OCI-LY1 (cell line): ENCODE measurements around the gene NELL1.

Source experiments
- H2AFZ ChIP-seq: fragments of 200-600 bp; sonication (generic), shearing (Covaris generic); 2 replicates; pipeline ENCODE4 v1.6.0; 2014; ENCODE audit warnings: antibody characterized with exemption, mild to moderate bottlenecking, low read length
- H3F3A ChIP-seq: fragments of 200-600 bp; sonication (generic), shearing (Covaris generic); 2 replicates; pipeline ENCODE4 v1.6.0; 2014; ENCODE audit warnings: mild to moderate bottlenecking, antibody characterized with exemption, low read length, moderate library complexity; ENCODE audit not compliant: insufficient read depth
- H3K27ac ChIP-seq: fragments of 200-600 bp; sonication (generic); 2 replicates; pipeline ENCODE4 v1.5.1; 2014; ENCODE audit warnings: low read length, mixed run types, mild to moderate bottlenecking, low read depth; ENCODE audit not compliant: poor library complexity, severe bottlenecking
- H3K27me3 ChIP-seq: fragments of 200-600 bp; sonication (generic); 2 replicates; pipeline ENCODE4 v1.6.0; 2014; ENCODE audit warnings: antibody characterized with exemption, mild to moderate bottlenecking, low read length, moderate library complexity; ENCODE audit not compliant: insufficient read depth
- H3K36me3 ChIP-seq: fragments of 200-600 bp; sonication (generic); 2 replicates; pipeline ENCODE4 v1.6.1; 2014; ENCODE audit warnings: mild to moderate bottlenecking, antibody characterized with exemption, low read length, moderate library complexity, mixed read lengths; ENCODE audit not compliant: insufficient read depth
- H3K4me1 ChIP-seq: fragments of 200-600 bp; sonication (generic); 2 replicates; pipeline ENCODE4 v1.5.1; 2014; ENCODE audit warnings: mild to moderate bottlenecking, low read length, moderate library complexity; ENCODE audit not compliant: insufficient read depth, severe bottlenecking
- H3K4me2 ChIP-seq: fragments of 200-600 bp; sonication (generic), shearing (Covaris generic); 2 replicates; pipeline ENCODE4 v1.6.1; 2014; ENCODE audit warnings: low read length
- H3K4me3 ChIP-seq: fragments of 200-600 bp; sonication (generic); 2 replicates; pipeline ENCODE4 v1.5.1; 2014; ENCODE audit warnings: low read length, low read depth, mild to moderate bottlenecking, mixed read lengths; ENCODE audit not compliant: poor library complexity, severe bottlenecking
- H3K79me2 ChIP-seq: fragments of 200-600 bp; shearing (Covaris generic); 2 replicates; pipeline ENCODE4 v1.6.1; 2016; ENCODE audit warnings: mixed run types, low read length, mixed read lengths; ENCODE audit not compliant: insufficient read depth
- H3K9ac ChIP-seq: fragments of 200-600 bp; sonication (generic), shearing (Covaris generic); 2 replicates; pipeline ENCODE4 v1.6.1; 2014; ENCODE audit warnings: mild to moderate bottlenecking, low read length, mixed read lengths
- H3K9me2 ChIP-seq: fragments of 200-600 bp; sonication (generic), shearing (Covaris generic); 2 replicates; pipeline ENCODE4 v1.6.1; 2014; ENCODE audit warnings: low read depth, mild to moderate bottlenecking, low read length, mixed read lengths
- H3K9me3 ChIP-seq: fragments of 200-600 bp; shearing (Covaris generic); 2 replicates; pipeline ENCODE4 v1.6.1; 2014; ENCODE audit warnings: low read length, mixed read lengths
- H4K20me1 ChIP-seq: fragments of 200-600 bp; sonication (generic), shearing (Covaris generic); 2 replicates; pipeline ENCODE4 v1.6.0; 2016; ENCODE audit warnings: mild to moderate bottlenecking, low read length; ENCODE audit not compliant: insufficient read depth
- CTCF ChIP-seq: fragments of 200-600 bp; sonication (generic), shearing (Covaris generic); IDR thresholded peaks from 2 replicates; pipeline ENCODE4 v1.5.1; 2017; ENCODE audit warnings: mild to moderate bottlenecking, antibody characterized with exemption, low read length, moderate library complexity, mixed read lengths
- EZH2 ChIP-seq: fragments of 200-600 bp; sonication (generic), shearing (Covaris generic); IDR thresholded peaks from 2 replicates; pipeline ENCODE4 v1.8.0; 2017; ENCODE audit warnings: borderline replicate concordance, mixed run types, mild to moderate bottlenecking, antibody characterized with exemption, low read length, moderate library complexity, mixed read lengths

Gene NELL1

GRCh38 chr11:21560466-21560975 lies 891.1 kb downstream of the NELL1 start:
- H3K79me2 ChIP-seq, result no peaks in the 10 kb centered on the region
- no peaks in the 10 kb centered on the region for H3K9me3 ChIP-seq
- H4K20me1 ChIP-seq, result no peaks in the 10 kb centered on the region
- H3K4me2 ChIP-seq, result no peak overlapping the region
- TF ChIP-seq CTCF (no peak), EZH2 (no peak)
- H3K9ac ChIP-seq, result no peak overlapping the region
- H3K4me3 ChIP-seq, result no peak overlapping the region
- H3K27me3 ChIP-seq, result no peaks in the 10 kb centered on the region
- H3K27ac ChIP-seq, result no peak overlapping the region
- H2AFZ ChIP-seq, result no peak overlapping the region
- H3K36me3 ChIP-seq, result no peaks in the 10 kb centered on the region
- no peaks in the 10 kb centered on the region for H3K9me2 ChIP-seq
- H3F3A ChIP-seq, result no peaks in the 10 kb centered on the region
- H3K4me1 ChIP-seq, result no peaks in the 10 kb centered on the region

- Histone ChIP-seq H3K4me2 (no peak overlapping the region), H3K9ac (no peak overlapping the region), H3K4me1 (no peaks in the 10 kb centered on the region), H3K27ac (no peak overlapping the region), H3K9me2 (no peaks in the 10 kb centered on the region), H3K36me3 (no peaks in the 10 kb centered on the region), H2AFZ (no peak overlapping the region), H3F3A (no peaks in the 10 kb centered on the region), H3K9me3 (no peaks in the 10 kb centered on the region), H3K27me3 (no peaks in the 10 kb centered on the region), H3K79me2 (no peaks in the 10 kb centered on the region), H4K20me1 (no peaks in the 10 kb centered on the region), H3K4me3 (no peak overlapping the region)
- no peak for TF ChIP-seq CTCF
- no peak for TF ChIP-seq EZH2
These were observed 892.2 kb downstream of the NELL1 start for GRCh38 chr11:21561581-21561980.

- no peak overlapping the region for H2AFZ ChIP-seq
- H3K27ac ChIP-seq, result no peak overlapping the region
- no peaks in the 10 kb centered on the region for H3K9me3 ChIP-seq
These were observed 894.7 kb downstream of the NELL1 start for GRCh38 chr11:21564095-21564494.

More at GRCh38 chr11:21564095-21564494, 894.7 kb downstream of the NELL1 start:
- no peaks in the 10 kb centered on the region for H4K20me1 ChIP-seq
- H3K4me3 ChIP-seq, result no peak overlapping the region
- no peaks in the 10 kb centered on the region for H3K4me1 ChIP-seq
- H3K36me3 ChIP-seq, result no peaks in the 10 kb centered on the region
- no peaks in the 10 kb centered on the region for H3K9me2 ChIP-seq
- H3K27me3 ChIP-seq, result no peaks in the 10 kb centered on the region
- no peak overlapping the region for H3K4me2 ChIP-seq
- TF ChIP-seq CTCF (no peak), EZH2 (no peak)
- H3K79me2 ChIP-seq, result no peaks in the 10 kb centered on the region
- no peak overlapping the region for H3K9ac ChIP-seq
- H3F3A ChIP-seq, result no peaks in the 10 kb centered on the region
